ENCODE measurements around the gene TAF5L.

The TAF5L gene

DNA sequence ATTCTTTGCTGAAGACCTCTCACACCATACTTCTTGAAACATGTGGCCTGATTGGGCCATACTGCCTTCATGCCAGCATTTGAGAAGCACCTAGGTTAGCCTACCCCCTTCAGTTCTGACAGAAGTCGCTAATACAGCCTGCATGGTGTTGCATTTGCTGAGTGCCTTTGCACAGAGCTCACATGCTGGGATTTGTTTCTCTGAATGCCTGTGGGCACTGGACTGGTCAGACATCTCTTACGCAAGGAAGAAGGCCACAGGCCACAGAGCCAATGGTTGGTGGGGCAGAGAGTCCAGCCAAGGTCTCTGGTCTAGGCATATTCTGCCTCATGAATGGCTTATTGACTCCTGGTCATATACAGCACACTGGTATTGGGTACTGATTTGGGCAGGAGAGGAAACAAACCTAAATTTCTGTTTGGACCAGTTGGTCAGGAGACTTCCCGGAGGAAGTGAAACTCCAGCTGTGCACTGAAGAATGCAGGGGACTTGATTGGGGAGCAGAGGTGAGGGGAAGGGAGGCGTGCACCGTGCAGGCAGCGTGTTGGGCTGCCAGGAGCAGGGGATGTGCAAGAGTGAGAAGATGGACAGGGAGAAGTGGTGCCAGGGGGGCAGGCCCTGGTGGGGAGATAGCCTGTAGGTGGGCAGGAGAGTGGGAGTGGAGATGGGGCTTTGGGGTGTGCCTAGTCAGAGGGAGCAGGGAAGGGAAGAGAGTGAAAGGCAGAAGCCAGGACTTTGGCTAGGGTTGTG is 18.2 kb upstream of the TAF5L start:
- no peak for DNase-seq (ENCODE audit: low spot score)
- in situ Hi-C loops (cut with MboI; ENCODE audit: low sequenced_read_pairs, unreplicated experiment) = no loop called here
- TF ChIP-seq, protein P1, sequence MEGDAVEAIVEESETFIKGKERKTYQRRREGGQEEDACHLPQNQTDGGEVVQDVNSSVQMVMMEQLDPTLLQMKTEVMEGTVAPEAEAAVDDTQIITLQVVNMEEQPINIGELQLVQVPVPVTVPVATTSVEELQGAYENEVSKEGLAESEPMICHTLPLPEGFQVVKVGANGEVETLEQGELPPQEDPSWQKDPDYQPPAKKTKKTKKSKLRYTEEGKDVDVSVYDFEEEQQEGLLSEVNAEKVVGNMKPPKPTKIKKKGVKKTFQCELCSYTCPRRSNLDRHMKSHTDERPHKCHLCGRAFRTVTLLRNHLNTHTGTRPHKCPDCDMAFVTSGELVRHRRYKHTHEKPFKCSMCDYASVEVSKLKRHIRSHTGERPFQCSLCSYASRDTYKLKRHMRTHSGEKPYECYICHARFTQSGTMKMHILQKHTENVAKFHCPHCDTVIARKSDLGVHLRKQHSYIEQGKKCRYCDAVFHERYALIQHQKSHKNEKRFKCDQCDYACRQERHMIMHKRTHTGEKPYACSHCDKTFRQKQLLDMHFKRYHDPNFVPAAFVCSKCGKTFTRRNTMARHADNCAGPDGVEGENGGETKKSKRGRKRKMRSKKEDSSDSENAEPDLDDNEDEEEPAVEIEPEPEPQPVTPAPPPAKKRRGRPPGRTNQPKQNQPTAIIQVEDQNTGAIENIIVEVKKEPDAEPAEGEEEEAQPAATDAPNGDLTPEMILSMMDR (IDR thresholded peaks at IDR 0.05; ENCODE audit: borderline replicate concordance, control extremely low read depth, extremely low read depth, insufficient read depth, missing control alignments) = no peak

DNA sequence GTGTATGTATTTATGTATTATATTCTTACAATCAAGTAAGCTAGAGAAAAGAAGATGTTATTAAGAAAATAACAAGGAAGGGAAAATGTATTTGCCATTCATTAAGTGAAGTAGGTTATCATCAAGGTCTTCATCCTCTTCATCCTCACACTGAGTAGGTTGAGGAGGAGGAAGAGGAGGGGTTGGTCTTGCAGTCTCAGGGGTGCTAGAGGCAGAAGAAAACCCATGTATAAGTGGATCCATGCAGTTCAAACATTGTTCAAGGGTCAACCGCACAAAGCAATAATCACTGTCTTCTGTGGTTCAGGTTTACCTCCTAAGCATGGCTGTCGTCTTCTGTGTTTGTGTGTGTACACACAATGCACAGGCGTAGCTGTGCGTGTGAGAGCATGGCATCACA is 17.0 kb upstream of the TAF5L start:
- in situ Hi-C loops (cut with MboI; ENCODE audit: low sequenced_read_pairs, unreplicated experiment) = no loop called here
- TF ChIP-seq, protein P1 (IDR thresholded peaks at IDR 0.05; ENCODE audit: borderline replicate concordance, control extremely low read depth, extremely low read depth, insufficient read depth, missing control alignments) = no peak
- DNase-seq (ENCODE audit: low spot score) = no peak

DNA sequence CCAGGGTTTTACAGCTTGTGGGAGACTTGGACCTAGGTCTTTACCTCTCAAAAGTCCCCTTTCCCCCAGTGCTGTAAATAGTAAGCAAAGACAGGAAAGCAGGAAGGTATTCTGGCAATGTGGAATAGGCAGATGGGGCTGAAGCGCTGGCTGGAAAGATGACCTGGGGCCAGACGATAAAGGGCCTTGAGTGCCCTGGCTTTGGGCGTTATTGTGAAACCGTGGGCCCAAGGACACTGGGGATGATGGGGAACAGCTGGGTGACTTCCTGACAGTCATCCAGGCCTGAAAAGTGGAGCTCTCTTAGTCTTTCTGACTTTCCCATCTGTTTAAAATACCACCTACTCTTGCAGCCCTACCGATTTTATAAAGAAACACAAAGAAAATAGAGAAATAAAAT is 16.5 kb upstream of the TAF5L start:
- TF ChIP-seq, protein P1 (IDR thresholded peaks at IDR 0.05; ENCODE audit: borderline replicate concordance, control extremely low read depth, extremely low read depth, insufficient read depth, missing control alignments) = no peak
- DNase-seq (ENCODE audit: low spot score) = no peak
- in situ Hi-C loops (cut with MboI; ENCODE audit: low sequenced_read_pairs, unreplicated experiment) = no loop called here

DNA sequence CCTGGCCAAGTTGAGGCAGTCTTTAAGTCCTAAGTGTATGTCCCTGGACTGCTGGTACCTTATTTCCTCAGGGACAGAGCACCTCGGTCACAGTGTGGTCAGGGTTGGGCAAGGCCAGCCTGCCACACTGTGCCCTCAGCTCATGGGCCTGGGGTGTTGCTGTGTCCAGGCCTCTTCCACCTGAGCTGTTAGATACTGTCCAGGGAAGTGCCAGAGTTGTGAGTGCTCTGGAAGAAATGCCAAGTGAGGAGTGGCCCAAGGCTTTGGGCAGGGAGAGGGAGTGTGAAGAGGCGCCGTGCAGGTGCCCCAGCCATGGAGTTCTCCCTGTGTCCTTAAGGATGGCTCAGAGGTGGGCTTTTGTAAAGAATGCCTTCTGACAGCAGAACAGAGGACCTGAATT is 15.4 kb upstream of the TAF5L start:
- TF ChIP-seq, protein P1 (IDR thresholded peaks at IDR 0.05; ENCODE audit: borderline replicate concordance, control extremely low read depth, extremely low read depth, insufficient read depth, missing control alignments) = no peak

DNA sequence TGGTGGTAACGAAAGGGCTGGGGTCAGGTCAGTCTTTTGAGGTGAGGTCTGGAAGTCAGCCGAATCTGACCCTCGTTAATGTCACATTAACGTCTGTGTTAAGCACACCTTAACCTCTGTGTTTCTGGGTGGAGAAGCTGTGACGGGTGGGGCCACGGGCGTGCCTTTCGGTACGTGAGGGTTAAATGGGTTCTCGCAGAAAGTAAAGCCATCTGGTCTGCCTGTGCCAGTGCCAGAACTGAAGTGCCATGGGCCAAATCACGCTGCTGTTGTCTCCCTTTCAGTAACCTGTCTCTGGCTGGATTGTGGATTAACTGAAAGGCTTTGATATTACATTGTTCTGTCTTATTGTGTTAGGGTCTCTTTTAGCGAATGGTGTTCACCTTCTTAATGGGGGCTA is 14.5 kb upstream of the TAF5L start:
- in situ Hi-C loops (cut with MboI; ENCODE audit: low sequenced_read_pairs, unreplicated experiment) = no loop called here
- TF ChIP-seq, protein P1 (IDR thresholded peaks at IDR 0.05; ENCODE audit: borderline replicate concordance, control extremely low read depth, extremely low read depth, insufficient read depth, missing control alignments) = no peak
- DNase-seq (ENCODE audit: low spot score) = no peak

More for the DNA sequence above, 15.4 kb upstream of the TAF5L start:
- in situ Hi-C loops (cut with MboI; ENCODE audit: low sequenced_read_pairs, unreplicated experiment) = no loop called here
- DNase-seq (ENCODE audit: low spot score) = no peak

DNA sequence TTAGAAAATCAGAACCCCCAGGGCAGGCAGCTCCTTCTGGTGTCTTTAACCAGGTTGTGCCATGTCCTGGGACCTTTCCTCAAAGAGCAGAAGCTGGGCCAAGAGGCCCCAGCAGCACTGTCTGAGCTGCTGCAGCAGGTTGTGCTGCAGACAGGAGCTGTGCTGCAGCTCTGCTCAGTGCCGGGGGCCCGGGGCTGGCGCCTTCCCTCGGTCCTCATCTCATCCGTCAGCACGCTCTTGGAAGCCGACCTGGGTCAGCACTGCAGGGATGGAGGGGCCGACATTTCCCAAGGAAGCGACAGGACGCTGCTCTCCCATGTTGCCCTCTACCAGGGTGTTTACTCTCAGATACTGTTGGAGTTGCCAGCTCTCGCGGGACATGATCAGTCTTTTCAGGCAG is 11.8 kb upstream of the TAF5L start:
- TF ChIP-seq, protein P1 (IDR thresholded peaks at IDR 0.05; ENCODE audit: borderline replicate concordance, control extremely low read depth, extremely low read depth, insufficient read depth, missing control alignments) = no peak
- in situ Hi-C loops (cut with MboI; ENCODE audit: low sequenced_read_pairs, unreplicated experiment) = no loop called here
- no peak for DNase-seq (ENCODE audit: low spot score)
